GM19372 (cell line): ENCODE measurements around the gene OR2T29.
"Not testable (repeated sequence)": the region's sequence is repeated elsewhere in the genome, so short reads cannot be mapped to it uniquely, and the experiment has no call there.

Experiments used
- ATAC-seq: cut with Tn5 transposase; IDR thresholded peaks from one replicate; pipeline ENCODE4 v1.9.1; 2021; ENCODE audit warnings: mild to moderate bottlenecking, low read depth, moderate library complexity; ENCODE audit not compliant: unreplicated experiment

Gene OR2T29

GRCh38 chr1:248562672-248563071 is at the start of gene OR2T29:
Gene OR2T29 (minus strand): TSS chr1:248562772. CDS start chr1:248559491, 3,281 bp downstream.
- not testable (repeated sequence) for ATAC-seq

GRCh38 chr1:248611883-248612414 is 49.4 kb upstream of the OR2T29 start:
- no peak for ATAC-seq

GRCh38 chr1:248610301-248610700 is 47.7 kb upstream of the OR2T29 start:
- ATAC-seq = no peak

- no peak for ATAC-seq
These were observed 36.8 kb upstream of the OR2T29 start for GRCh38 chr1:248599396-248599795.

GRCh38 chr1:248597589-248597988 is 35.0 kb upstream of the OR2T29 start, which contains the start of gene OR2T10:
Gene OR2T10 (minus strand): TSS chr1:248597700. CDS start chr1:248593768, 3,932 bp downstream.
- no peak for ATAC-seq

- ATAC-seq = no peak
These were observed 34.0 kb upstream of the OR2T29 start for GRCh38 chr1:248596615-248597014.

GRCh38 chr1:248593226-248593625 is 30.7 kb upstream of the OR2T29 start:
- no peak for ATAC-seq

GRCh38 chr1:248592655-248593054 is 30.1 kb upstream of the OR2T29 start:
- ATAC-seq = no peak

- no peak for ATAC-seq
These were observed 27.5 kb upstream of the OR2T29 start for GRCh38 chr1:248590055-248590454.

GRCh38 chr1:248589334-248589733 is 26.8 kb upstream of the OR2T29 start:
- no peak for ATAC-seq

GRCh38 chr1:248585266-248585665 is 22.7 kb upstream of the OR2T29 start:
- ATAC-seq = no peak

- ATAC-seq = no peak
These were observed 13.8 kb upstream of the OR2T29 start for GRCh38 chr1:248576260-248576980.

- ATAC-seq = not testable (repeated sequence)
These were observed 12.1 kb upstream of the OR2T29 start, which contains the start of gene OR2T34 for GRCh38 chr1:248574657-248575056. Gene OR2T34 (minus strand): TSS chr1:248574757. CDS start chr1:248574757, 0 bp downstream.

GRCh38 chr1:248573856-248574255 is 11.3 kb upstream of the OR2T29 start:
- not testable (repeated sequence) for ATAC-seq

GRCh38 chr1:248572049-248572448 is 9.5 kb upstream of the OR2T29 start:
- ATAC-seq = peak; percentile 61

- not testable (repeated sequence) for ATAC-seq
These were observed 8.2 kb upstream of the OR2T29 start for GRCh38 chr1:248570811-248571210.

GRCh38 chr1:248569049-248569448 is 6.5 kb upstream of the OR2T29 start:
- not testable (repeated sequence) for ATAC-seq

GRCh38 chr1:248565530-248566373 is 3.2 kb upstream of the OR2T29 start:
- ATAC-seq = not testable (repeated sequence)

GRCh38 chr1:248551027-248551426 is 11.5 kb downstream of the OR2T29 start:
- ATAC-seq = not testable (repeated sequence)

- not testable (repeated sequence) for ATAC-seq
These were observed 15.2 kb downstream of the OR2T29 start for GRCh38 chr1:248547383-248547782.

GRCh38 chr1:248537449-248537848 is 25.1 kb downstream of the OR2T29 start:
- not testable (repeated sequence) for ATAC-seq
